Left colon (tissue), 2 donors: Measurements from ENCODE around the gene NFATC3. TPM values are rescaled to one million over a fixed set of nuclear protein-coding genes. Genes with fewer than 3 reads are reported as not detected.

ENCODE experiments used
- ATAC-seq: fragments of 200-7000 bp; cut with Tn5 transposase; one replicate; pipeline ENCODE4 v1.9.1; 2020; ENCODE audit warnings: mild to moderate bottlenecking, moderate library complexity
- DNase-seq, 2 donors: peaks; one replicate each; pipeline ENCODE4 v3.0.0-alpha.2; 2020
- intact Hi-C, 2 donors: fragments of 100-400 bp; cut with DNase I in 1 of 2; cut with micrococcal nuclease in 1 of 2; formaldehyde crosslinking; loops; one replicate each; pipeline versions ENCODE4 v1.11.2 to v1.14.0; 2022; cut with DNase I, micrococcal nuclease
- long read RNA-seq: library from polyadenylated mRNA; unstranded; transcript quantifications from one replicate; pipeline ENCODE4 v2.0.0, GENCODE V29; 2021
- total RNA-seq, 2 donors: library from RNA; stranded (reverse); fragmentation: NEBNext Ultra II Directional; extraction: Animal tissue kit (Norgen Biotek cat#: 25700); gene quantifications; one replicate each; pipeline ENCODE4 v1.2.1, GENCODE V29; 2021
- donor health status: DM: no; HTN: no; CAD: no.
- donor health status: DM: yes; HTN: yes; CAD: no.

Gene NFATC3
- total RNA-seq = 10 to 100 TPM; 24.6 to 24.9 TPM
- long read RNA-seq, full-length matches to known transcripts = 7 of 17 reads
- long read RNA-seq, partial matches to known transcripts = 6 of 17 reads
- long read RNA-seq, other reads (novel, unspliced or antisense) = 4 of 17 reads

- intact Hi-C loops = loop anchor here in 1 of 2 donors (5.0 kb wide), 1 partner anchor 142 kb away; no protein-coding TSS in a partner anchor
- ATAC-seq = peak; percentile 83
- DNase-seq = peak; percentile 99
Measured at GRCh38 chr16:68085259-68086071, at the start of gene NFATC3. TSS of gene NFATC3 (plus strand) at chr16:68085370. CDS start at chr16:68085682, 312 bp downstream.

GRCh38 chr16:68037841-68038597, 47.2 kb upstream of the NFATC3 start:
- no peak for ATAC-seq

DNA sequence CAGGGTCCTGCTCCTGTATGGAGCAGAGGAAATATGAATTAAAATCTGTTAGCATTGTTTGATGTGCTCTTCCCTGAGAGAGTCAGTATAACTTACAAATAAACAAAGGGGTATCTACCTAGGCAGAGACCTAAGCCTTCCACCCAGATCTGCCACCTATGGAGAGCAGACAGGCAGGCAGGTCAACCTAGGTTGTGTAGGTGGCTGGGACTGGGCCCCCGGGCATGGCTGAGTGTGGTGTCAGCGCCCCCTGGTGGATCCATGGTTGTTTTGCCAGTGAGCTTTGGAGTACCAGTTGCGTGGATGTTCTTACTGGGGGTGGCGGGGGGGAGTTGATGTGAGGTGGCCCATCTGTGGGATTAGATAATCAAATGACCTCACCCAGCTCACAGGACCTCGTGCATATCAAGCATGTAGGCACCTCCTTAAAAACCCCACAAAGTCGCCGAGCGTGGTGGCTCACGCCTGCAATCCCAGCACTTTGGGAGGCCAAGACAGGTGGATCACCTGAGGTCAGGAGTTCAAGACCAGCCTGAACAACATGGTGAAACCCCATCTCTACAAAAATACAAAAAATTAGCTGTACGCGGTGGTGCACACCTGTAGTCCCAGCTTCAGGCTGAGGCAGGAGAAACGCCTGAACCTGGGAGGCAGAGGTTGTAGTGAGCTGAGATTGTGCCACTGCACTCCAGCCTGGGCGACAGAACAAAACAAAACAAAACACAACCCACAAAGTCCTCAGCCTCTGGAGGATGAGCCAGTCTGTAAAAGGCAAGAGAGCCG, 44.5 kb upstream of the NFATC3 start:
- intact Hi-C loops = no loop called here
- ATAC-seq (peak; percentile 99), DNase-seq (peak; percentile 77 to 91)

More at GRCh38 chr16:68037841-68038597, 47.2 kb upstream of the NFATC3 start:
- no peak for DNase-seq
- intact Hi-C loops = no loop called here

- intact Hi-C loops = no loop called here
- ATAC-seq (no peak), DNase-seq (no peak)
Measured at GRCh38 chr16:68041783-68042182, 43.4 kb upstream of the NFATC3 start.

GRCh38 chr16:68046106-68046505, 39.1 kb upstream of the NFATC3 start:
- ATAC-seq (no peak), DNase-seq (no peak)
- intact Hi-C loops = no loop called here

GRCh38 chr16:68047987-68048386, 37.2 kb upstream of the NFATC3 start:
- ATAC-seq = no peak
- DNase-seq = no peak
- intact Hi-C loops = no loop called here

- intact Hi-C loops = no loop called here
- no peak for ATAC-seq
- DNase-seq = no peak
Measured at GRCh38 chr16:68049449-68049848, 35.7 kb upstream of the NFATC3 start.

DNA sequence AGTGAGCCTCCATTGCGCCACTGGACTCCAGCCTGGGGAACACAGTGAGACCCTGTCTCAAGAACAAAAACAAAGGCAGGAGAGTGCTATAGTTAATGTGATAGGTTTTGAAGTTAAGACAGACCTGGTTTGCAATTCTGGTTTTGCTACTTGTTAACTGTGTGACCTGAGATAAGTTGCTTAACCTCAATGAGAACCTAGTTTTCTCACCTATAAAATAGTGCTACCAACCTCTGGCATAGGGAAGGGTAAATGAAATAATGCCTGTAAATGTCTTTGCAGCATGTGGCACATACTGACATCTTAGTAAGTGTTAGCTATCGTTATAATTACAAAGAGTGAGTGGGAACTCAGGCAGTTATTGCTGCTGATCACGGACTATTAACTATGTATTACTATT, 29.8 kb upstream of the NFATC3 start:
- ATAC-seq = no peak
- intact Hi-C loops = no loop called here
- DNase-seq = no peak

DNA sequence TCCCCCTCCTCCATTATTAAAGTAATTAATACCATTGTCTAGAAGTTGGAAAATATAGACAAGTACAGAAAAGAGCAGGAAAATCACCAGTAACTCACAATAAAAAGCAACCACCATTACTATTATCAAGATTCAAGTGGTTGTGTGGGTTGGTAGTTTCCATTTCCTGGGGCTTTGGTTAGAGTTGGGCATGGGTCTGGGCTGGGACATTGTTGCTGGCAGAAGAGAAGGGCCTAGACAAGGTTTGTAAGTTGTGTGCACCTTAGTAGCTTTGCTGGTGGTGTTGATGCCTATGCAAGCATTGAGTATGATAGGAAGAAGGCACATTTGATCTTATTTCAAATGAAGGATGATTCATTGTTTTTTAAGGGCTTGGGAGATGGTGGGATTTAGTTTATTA, 25.4 kb upstream of the NFATC3 start:
- ATAC-seq (no peak), DNase-seq (no peak)
- intact Hi-C loops = no loop called here

DNA sequence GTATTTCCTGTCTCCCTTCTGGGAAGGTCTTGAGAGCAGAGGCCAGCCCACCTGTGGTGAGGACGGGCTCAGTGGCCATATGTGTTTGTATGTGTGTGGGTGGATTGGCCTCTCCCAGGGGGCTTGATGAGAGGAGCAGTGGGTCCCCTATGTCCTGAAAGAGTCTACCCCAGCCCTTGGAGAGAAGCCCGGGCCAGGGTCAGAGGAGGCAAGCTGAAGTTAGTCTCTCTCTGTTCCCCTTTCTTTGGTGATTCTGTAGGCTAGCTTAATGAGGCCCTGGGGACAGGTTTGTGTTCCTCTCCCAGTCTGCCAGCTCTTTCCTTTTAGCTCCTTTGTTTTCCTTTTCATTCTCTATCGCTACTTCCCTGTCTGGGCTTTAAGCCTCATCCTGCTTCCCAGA, 23.8 kb upstream of the NFATC3 start:
- ATAC-seq = no peak
- DNase-seq = no peak
- intact Hi-C loops = no loop called here

GRCh38 chr16:68062910-68063393, 22.2 kb upstream of the NFATC3 start:
- no peak for DNase-seq
- ATAC-seq = no peak
- intact Hi-C loops = no loop called here

DNA sequence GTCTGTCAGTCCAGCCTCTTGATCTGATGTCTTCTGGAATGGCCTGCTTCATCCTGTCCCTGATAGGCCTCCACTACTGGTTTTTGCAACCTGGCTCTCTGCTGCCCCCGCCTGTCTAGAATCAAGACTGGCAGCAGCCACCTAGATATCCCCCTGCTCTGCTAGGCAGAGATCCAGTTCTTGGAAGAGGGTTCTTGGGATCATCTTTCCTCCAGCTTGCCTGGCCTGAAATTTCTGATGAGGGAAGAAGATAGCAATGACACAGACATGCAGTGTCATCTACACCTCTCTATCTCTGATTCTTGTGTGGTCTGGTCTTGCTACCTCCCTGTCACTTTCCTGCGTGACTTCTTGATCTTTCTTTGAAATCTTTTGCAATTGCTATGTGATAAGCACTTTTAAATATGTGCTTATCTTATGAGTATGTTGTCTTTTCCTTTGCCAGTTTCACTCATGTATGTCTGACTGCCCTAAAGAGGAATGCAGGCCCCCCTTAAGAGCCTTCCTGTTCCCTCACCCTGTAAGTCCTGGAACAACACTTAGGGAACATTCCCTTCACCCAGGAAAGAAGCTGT, 20.3 kb upstream of the NFATC3 start:
- DNase-seq (peak; percentile 53 to 78), ATAC-seq (peak; percentile 57)
- intact Hi-C loops = no loop called here

DNA sequence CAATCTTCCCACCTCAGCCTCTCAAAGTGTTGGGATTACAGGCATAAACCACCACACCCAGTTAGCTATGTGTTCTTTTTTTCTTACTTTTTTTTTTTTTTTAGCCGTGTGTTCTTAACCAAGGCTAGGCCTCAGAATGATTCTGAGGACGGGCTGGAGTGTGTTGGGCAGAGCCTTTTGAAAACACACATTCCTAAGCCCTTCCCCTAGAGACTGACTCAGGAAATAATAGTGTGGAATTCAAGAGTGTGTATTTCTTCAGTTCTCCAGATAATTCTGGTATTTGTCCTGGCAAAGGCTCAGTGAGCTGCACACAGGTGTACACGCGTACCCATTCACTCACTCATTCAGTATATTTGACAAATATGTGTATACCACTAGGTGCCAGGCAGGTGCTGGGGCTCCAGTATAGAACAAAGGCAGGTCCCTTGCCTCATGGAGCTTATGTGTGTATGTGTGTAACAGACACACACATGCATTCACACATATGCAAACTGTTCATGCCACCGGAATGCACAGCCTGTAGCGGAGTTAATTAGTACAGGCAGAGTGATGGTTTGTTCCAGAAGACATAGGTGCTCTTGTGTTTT, 19.4 kb upstream of the NFATC3 start:
- ATAC-seq (no peak), DNase-seq (no peak)
- intact Hi-C loops = no loop called here

GRCh38 chr16:68066763-68067162, 18.4 kb upstream of the NFATC3 start:
- intact Hi-C loops = no loop called here
- ATAC-seq (no peak), DNase-seq (no peak)

- no peak for ATAC-seq
- intact Hi-C loops = no loop called here
- DNase-seq = no peak
Measured at GRCh38 chr16:68068926-68069325, 16.2 kb upstream of the NFATC3 start.

DNA sequence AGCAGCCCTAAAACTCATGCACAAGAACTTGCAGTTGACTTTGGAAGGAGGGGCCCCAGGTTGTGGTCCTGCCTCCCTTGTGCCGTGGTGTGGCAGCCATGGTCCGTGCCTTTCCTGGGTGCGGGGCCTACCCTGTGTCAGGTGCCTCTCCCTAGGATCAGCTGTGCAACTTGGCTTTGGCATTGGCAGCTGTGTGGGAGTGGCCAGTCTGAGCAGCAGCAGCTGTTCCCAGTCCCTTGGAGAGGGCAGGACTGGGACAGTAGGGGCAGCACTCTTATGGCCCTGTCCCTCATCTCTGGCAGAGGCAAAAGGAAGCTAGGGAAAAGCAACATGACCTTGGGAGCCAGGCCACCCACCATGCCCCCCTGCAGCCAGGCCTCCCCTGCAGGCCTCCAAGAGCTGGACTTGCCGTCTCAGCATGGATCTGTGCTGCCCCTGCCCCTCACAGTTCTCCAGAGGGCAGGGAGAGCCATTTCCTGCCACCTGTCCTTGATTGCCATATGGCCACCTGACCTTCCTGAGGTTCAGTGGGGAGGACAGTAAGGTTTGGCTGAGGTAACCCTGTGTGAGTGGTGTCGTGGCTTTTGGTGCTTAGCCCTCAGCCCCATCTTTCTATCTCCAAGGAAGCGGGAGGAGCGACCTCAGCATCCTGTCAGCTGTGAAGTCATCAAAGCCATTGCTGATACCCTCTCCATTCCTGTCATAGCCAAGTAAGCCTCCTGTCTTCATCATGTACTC, 15.5 kb upstream of the NFATC3 start:
- ATAC-seq = peak; percentile 80
- intact Hi-C loops = no loop called here
- peak; percentile 77 to 87 for DNase-seq

GRCh38 chr16:68070249-68070730, 14.9 kb upstream of the NFATC3 start:
- intact Hi-C loops = no loop called here
- DNase-seq = no peak
- no peak for ATAC-seq
